Neural cell (in vitro differentiated cells): ENCODE data around the gene HLA-DPA1. TPM values are rescaled to one million over a fixed set of nuclear protein-coding genes. Genes with fewer than 3 reads are reported as not detected.
A peak's percentile ranks its signal among the peaks of the same experiment; 100 is the strongest.

Source experiments
- H2AFZ ChIP-seq: fragments of 200-600, 300-800 bp; sonication (generic), shearing (Covaris generic); 2 replicates; pipeline ENCODE4 v1.6.0; 2014; ENCODE audit warnings: low read depth, mild to moderate bottlenecking, antibody characterized with exemption, low read length, moderate library complexity
- H3F3A ChIP-seq: fragments of 200-600 bp; shearing (Covaris generic); 2 replicates; pipeline ENCODE4 v1.6.1; 2016; ENCODE audit warnings: mild to moderate bottlenecking, moderate library complexity, mixed read lengths, antibody characterized with exemption, low read length; ENCODE audit not compliant: insufficient read depth, poor library complexity, severe bottlenecking
- H3K27ac ChIP-seq: fragments of 200-600, 300-800 bp; sonication (generic), shearing (Covaris generic); 2 replicates; pipeline ENCODE4 v1.5.1; 2014; ENCODE audit warnings: mild to moderate bottlenecking, low read length, moderate library complexity
- H3K27me3 ChIP-seq: fragments of 300-800, 200-600 bp; sonication (generic), shearing (Covaris generic); 2 replicates; pipeline ENCODE4 v1.6.0; 2014; ENCODE audit warnings: mild to moderate bottlenecking, low read depth, low read length, moderate library complexity; ENCODE audit not compliant: insufficient read depth
- H3K36me3 ChIP-seq: fragments of 300-800, 200-600 bp; sonication (generic), shearing (Covaris generic); 2 replicates; pipeline ENCODE4 v1.5.1; 2014; ENCODE audit warnings: mild to moderate bottlenecking, antibody characterized with exemption, low read length, moderate library complexity; ENCODE audit not compliant: insufficient read depth
- H3K4me2 ChIP-seq: fragments of 300-800, 200-600 bp; sonication (generic), shearing (Covaris generic); 2 replicates; pipeline ENCODE4 v1.6.0; 2014; ENCODE audit warnings: mild to moderate bottlenecking, low read length
- H3K4me3 ChIP-seq: fragments of 300-800, 200-600 bp; sonication (generic), shearing (Covaris generic); 2 replicates; pipeline ENCODE4 v1.5.1; 2014; ENCODE audit warnings: mild to moderate bottlenecking, low read length, moderate library complexity
- H3K79me2 ChIP-seq: fragments of 200-600 bp; shearing (Covaris generic); replicated peaks from 2 replicates; pipeline ENCODE4 v1.6.0; 2014; ENCODE audit warnings: mild to moderate bottlenecking, low read length, moderate library complexity; ENCODE audit not compliant: insufficient read depth
- H3K9ac ChIP-seq: fragments of 300-800, 200-600 bp; sonication (generic), shearing (Covaris generic); 2 replicates; pipeline ENCODE4 v1.6.1; 2016; ENCODE audit warnings: mild to moderate bottlenecking, low read length, mixed read lengths
- H3K9me2 ChIP-seq: fragments of 200-600 bp; shearing (Covaris generic); 2 replicates; pipeline ENCODE4 v1.6.1; 2016; ENCODE audit warnings: mild to moderate bottlenecking, low read length, mixed read lengths; ENCODE audit not compliant: insufficient read depth
- H3K9me3 ChIP-seq: fragments of 200-600, 300-800 bp; sonication (generic), shearing (Covaris generic); 2 replicates; pipeline ENCODE4 v1.6.1; 2016; ENCODE audit warnings: mild to moderate bottlenecking, mixed run types, low read length, moderate library complexity, mixed read lengths
- H4K20me1 ChIP-seq: fragments of 200-600 bp; shearing (Covaris generic); 2 replicates; pipeline ENCODE4 v1.6.1; 2016; ENCODE audit warnings: mild to moderate bottlenecking, mixed run types; ENCODE audit not compliant: insufficient read depth
- EP300 ChIP-seq: fragments of 450-650 bp; conservative IDR thresholded peaks from 2 replicates; pipeline ENCODE4 v1.6.1; 2014; ENCODE audit warnings: antibody characterized with exemption, mild to moderate bottlenecking, moderate library complexity; ENCODE audit not compliant: poor library complexity, severe bottlenecking
- EZH2 ChIP-seq: fragments of 200-600, 300-800 bp; shearing (Covaris generic), sonication (generic); IDR thresholded peaks from 2 replicates; pipeline ENCODE4 v1.6.1; 2014; ENCODE audit warnings: antibody characterized with exemption, low read length, borderline replicate concordance, mild to moderate bottlenecking; ENCODE audit not compliant: insufficient read depth, poor library complexity, severe bottlenecking
- MXI1 ChIP-seq: fragments of 450-650 bp; conservative IDR thresholded peaks from 2 replicates; pipeline ENCODE4 v1.6.1; 2014; ENCODE audit warnings: antibody characterized with exemption, mild to moderate bottlenecking; ENCODE audit not compliant: poor library complexity, severe bottlenecking
- POLR2AphosphoS5 ChIP-seq: IDR thresholded peaks from 2 replicates; pipeline ENCODE4 v1.6.1; 2012
- RAD21 ChIP-seq: fragments of 450-650 bp; conservative IDR thresholded peaks from 2 replicates; pipeline ENCODE4 v1.6.1; 2014; ENCODE audit warnings: antibody characterized with exemption, mild to moderate bottlenecking, moderate library complexity
- SMC3 ChIP-seq: fragments of 450-650 bp; conservative IDR thresholded peaks from 2 replicates; pipeline ENCODE4 v1.6.1; 2014; ENCODE audit warnings: antibody characterized with exemption, mild to moderate bottlenecking, moderate library complexity; ENCODE audit not compliant: poor library complexity
- TAF1 ChIP-seq: IDR thresholded peaks from 2 replicates; pipeline ENCODE4 v1.6.1; 2012; ENCODE audit warnings: low read depth
- polyA plus RNA-seq: library from polyadenylated mRNA; depleted of rRNA; stranded (reverse); fragments of >200 nt; gene quantifications from 2 replicates; pipeline ENCODE4 v1.2.3, GENCODE V29; 2014
- TF ChIP-seq, protein P1 (sequence below): fragments of 450-650 bp; IDR thresholded peaks from 2 replicates; pipeline ENCODE4 v1.5.1; 2014; ENCODE audit warnings: antibody characterized with exemption, mild to moderate bottlenecking, moderate library complexity; ENCODE audit not compliant: poor library complexity, severe bottlenecking
- TF ChIP-seq, protein P2 (sequence below): IDR thresholded peaks from 2 replicates; pipeline ENCODE4 v1.6.1; 2012; ENCODE audit warnings: borderline replicate concordance

The HLA-DPA1 gene
- polyA plus RNA-seq, 1 donor from 2014 or later: not detected

DNA sequence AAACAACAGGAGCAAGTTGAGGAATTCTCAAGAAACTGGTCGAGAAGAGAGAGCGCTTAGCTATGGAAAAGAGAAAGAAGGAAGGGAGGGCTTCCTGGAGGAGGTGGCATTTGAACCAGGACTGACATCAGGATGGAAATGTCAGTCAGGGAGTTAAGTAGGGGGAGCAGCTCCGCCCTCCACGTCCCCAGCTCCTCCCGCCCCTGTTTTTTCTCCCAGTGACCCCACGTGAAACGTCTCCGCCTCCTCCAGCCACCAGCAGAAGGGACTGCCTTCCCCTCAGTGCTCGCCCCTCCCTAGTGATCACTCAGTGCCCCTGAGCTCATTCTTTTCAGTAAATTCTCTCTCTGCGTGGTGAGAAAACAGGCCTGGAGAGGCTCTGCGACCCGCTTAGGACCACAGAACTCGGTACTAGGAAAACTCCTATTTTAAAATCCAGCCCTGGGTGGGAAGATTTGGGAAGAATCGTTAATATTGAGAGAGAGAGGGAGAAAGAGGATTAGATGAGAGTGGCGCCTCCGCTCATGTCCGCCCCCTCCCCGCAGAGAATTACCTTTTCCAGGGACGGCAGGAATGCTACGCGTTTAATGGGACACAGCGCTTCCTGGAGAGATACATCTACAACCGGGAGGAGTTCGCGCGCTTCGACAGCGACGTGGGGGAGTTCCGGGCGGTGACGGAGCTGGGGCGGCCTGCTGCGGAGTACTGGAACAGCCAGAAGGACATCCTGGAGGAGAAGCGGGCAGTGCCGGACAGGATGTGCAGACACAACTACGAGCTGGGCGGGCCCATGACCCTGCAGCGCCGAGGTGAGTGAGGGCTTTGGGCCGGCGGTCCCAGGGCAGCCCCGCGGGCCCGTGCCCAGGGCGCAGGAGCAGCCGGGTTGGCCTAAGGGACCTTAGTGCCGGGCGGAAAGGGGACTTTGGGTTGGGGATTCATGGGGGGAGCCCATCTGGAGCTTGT is 7.0 kb upstream of the HLA-DPA1 start:
- peak overlapping the region; percentile 57 for H3K4me3 ChIP-seq
- peak overlapping the region; percentile 20 for H3K9ac ChIP-seq
- H3K27me3 ChIP-seq: no peaks in the 10 kb centered on the region
- no peak overlapping the region for H3K27ac ChIP-seq
- no peak overlapping the region for H3K4me2 ChIP-seq
- no peaks in the 10 kb centered on the region for H3K9me2 ChIP-seq
- no peaks in the 10 kb centered on the region for H3K36me3 ChIP-seq
- H3F3A ChIP-seq: no peaks in the 10 kb centered on the region
- TF ChIP-seq POLR2AphosphoS5 (no peak), EZH2 (no peak), MXI1 (no peak)
- TF ChIP-seq, protein P1, sequence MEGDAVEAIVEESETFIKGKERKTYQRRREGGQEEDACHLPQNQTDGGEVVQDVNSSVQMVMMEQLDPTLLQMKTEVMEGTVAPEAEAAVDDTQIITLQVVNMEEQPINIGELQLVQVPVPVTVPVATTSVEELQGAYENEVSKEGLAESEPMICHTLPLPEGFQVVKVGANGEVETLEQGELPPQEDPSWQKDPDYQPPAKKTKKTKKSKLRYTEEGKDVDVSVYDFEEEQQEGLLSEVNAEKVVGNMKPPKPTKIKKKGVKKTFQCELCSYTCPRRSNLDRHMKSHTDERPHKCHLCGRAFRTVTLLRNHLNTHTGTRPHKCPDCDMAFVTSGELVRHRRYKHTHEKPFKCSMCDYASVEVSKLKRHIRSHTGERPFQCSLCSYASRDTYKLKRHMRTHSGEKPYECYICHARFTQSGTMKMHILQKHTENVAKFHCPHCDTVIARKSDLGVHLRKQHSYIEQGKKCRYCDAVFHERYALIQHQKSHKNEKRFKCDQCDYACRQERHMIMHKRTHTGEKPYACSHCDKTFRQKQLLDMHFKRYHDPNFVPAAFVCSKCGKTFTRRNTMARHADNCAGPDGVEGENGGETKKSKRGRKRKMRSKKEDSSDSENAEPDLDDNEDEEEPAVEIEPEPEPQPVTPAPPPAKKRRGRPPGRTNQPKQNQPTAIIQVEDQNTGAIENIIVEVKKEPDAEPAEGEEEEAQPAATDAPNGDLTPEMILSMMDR: no peak
- TF ChIP-seq, protein P2, sequence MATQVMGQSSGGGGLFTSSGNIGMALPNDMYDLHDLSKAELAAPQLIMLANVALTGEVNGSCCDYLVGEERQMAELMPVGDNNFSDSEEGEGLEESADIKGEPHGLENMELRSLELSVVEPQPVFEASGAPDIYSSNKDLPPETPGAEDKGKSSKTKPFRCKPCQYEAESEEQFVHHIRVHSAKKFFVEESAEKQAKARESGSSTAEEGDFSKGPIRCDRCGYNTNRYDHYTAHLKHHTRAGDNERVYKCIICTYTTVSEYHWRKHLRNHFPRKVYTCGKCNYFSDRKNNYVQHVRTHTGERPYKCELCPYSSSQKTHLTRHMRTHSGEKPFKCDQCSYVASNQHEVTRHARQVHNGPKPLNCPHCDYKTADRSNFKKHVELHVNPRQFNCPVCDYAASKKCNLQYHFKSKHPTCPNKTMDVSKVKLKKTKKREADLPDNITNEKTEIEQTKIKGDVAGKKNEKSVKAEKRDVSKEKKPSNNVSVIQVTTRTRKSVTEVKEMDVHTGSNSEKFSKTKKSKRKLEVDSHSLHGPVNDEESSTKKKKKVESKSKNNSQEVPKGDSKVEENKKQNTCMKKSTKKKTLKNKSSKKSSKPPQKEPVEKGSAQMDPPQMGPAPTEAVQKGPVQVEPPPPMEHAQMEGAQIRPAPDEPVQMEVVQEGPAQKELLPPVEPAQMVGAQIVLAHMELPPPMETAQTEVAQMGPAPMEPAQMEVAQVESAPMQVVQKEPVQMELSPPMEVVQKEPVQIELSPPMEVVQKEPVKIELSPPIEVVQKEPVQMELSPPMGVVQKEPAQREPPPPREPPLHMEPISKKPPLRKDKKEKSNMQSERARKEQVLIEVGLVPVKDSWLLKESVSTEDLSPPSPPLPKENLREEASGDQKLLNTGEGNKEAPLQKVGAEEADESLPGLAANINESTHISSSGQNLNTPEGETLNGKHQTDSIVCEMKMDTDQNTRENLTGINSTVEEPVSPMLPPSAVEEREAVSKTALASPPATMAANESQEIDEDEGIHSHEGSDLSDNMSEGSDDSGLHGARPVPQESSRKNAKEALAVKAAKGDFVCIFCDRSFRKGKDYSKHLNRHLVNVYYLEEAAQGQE: no peak
- no peaks in the 10 kb centered on the region for H3K79me2 ChIP-seq
- no peaks in the 10 kb centered on the region for H4K20me1 ChIP-seq
- H3K9me3 ChIP-seq: no peaks in the 10 kb centered on the region
- peak overlapping the region; percentile 45 for H2AFZ ChIP-seq

DNA sequence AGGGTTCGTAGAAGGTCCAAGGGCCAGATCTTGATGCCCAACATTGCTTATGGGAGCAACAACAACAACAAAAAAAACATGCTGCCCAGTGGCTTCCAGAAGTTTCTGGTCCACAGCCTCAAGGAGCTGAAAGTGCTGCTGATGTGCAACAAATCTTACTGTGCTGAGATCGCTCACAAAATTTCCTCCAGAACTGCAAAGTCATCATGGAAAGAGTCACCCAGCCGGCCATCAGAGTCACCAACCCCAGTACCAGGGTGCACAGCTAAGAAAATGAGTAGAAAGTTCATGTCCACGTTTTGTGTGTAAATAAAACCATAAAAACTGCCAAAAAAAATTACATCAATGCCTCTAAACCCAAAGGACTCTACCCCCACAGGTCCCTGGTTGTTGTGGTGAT is 6.1 kb upstream of the HLA-DPA1 start:
- no peak overlapping the region for H3K4me2 ChIP-seq
- no peak overlapping the region for H3K4me3 ChIP-seq
- H3K27me3 ChIP-seq: no peaks in the 10 kb centered on the region
- H3K36me3 ChIP-seq: no peaks in the 10 kb centered on the region
- no peaks in the 10 kb centered on the region for H3K79me2 ChIP-seq
- no peaks in the 10 kb centered on the region for H3K9me2 ChIP-seq
- TF ChIP-seq, protein P2: no peak
- no peak for TF ChIP-seq TAF1
- TF ChIP-seq MXI1: no peak
- TF ChIP-seq, protein P1: no peak
- TF ChIP-seq EZH2: no peak
- no peak for TF ChIP-seq EP300
- no peak for TF ChIP-seq SMC3
- no peak for TF ChIP-seq RAD21
- TF ChIP-seq POLR2AphosphoS5: no peak
- no peak overlapping the region for H3K27ac ChIP-seq
- no peaks in the 10 kb centered on the region for H4K20me1 ChIP-seq
- H2AFZ ChIP-seq: no peak overlapping the region
- H3K9me3 ChIP-seq: no peaks in the 10 kb centered on the region
- H3K9ac ChIP-seq: no peak overlapping the region
- no peaks in the 10 kb centered on the region for H3F3A ChIP-seq
